ENCODE data around the gene KRTCAP2. TPM values are rescaled to one million over a fixed set of nuclear protein-coding genes. Genes with fewer than 3 reads are reported as not detected.

Gene KRTCAP2
- total RNA-seq, 1 experiment from 2014 or later, result 128 TPM

Small RNAs within 50 kb of the gene (small RNA-seq; reads per million reads assigned to genes)
- not detected for gene HMGN2P18
- not detected for gene RF00019

Other genes starting within 250 kb of the KRTCAP2 start
- gene PMVK, start 236.6 kb downstream of the KRTCAP2 start, total RNA-seq (2014; rRNA removed; shearing (Covaris generic)), result 15.7 and 18.9 TPM in 2 replicates
- gene PBXIP1, start 217.2 kb downstream of the KRTCAP2 start, total RNA-seq (2014; rRNA removed; shearing (Covaris generic)), result 33.3 and 42.5 TPM in 2 replicates
- 36.3 and 43.4 TPM in 2 replicates for gene PYGO2, start 211.5 kb downstream of the KRTCAP2 start, total RNA-seq (2014; rRNA removed; shearing (Covaris generic))
- gene SHC1, start 202.6 kb downstream of the KRTCAP2 start, total RNA-seq (2014; rRNA removed; shearing (Covaris generic)), result 112 and 120 TPM in 2 replicates
- gene CKS1B, start 198.6 kb downstream of the KRTCAP2 start, total RNA-seq (2014; rRNA removed; shearing (Covaris generic)), result 189 and 196 TPM in 2 replicates
- gene FLAD1, start 190.0 kb downstream of the KRTCAP2 start, total RNA-seq (2014; rRNA removed; shearing (Covaris generic)), result 83.1 and 85.5 TPM in 2 replicates
- 0.16 and 0.18 TPM in 2 replicates for gene LENEP, start 179.7 kb downstream of the KRTCAP2 start, total RNA-seq (2014; rRNA removed; shearing (Covaris generic))
- 81.9 and 83.4 TPM in 2 replicates for gene ZBTB7B, start 170.5 kb downstream of the KRTCAP2 start, total RNA-seq (2014; rRNA removed; shearing (Covaris generic))
- gene DCST2, start 139.5 kb downstream of the KRTCAP2 start, total RNA-seq (2014; rRNA removed; shearing (Covaris generic)), result 0.70 and 3.3 TPM in 2 replicates
- gene DCST1, start 139.5 kb downstream of the KRTCAP2 start, total RNA-seq (2014; rRNA removed; shearing (Covaris generic)), result 0.05 TPM in 1 of 2 replicates, not detected in the other
- 177 and 185 TPM in 2 replicates for gene ADAM15, start 122.0 kb downstream of the KRTCAP2 start, total RNA-seq (2014; rRNA removed; shearing (Covaris generic))
- gene EFNA4, start 109.6 kb downstream of the KRTCAP2 start, total RNA-seq (2014; rRNA removed; shearing (Covaris generic)), result 34.6 and 45.0 TPM in 2 replicates
- gene EFNA3, start 94.5 kb downstream of the KRTCAP2 start, total RNA-seq (2014; rRNA removed; shearing (Covaris generic)), result 2.4 and 3.9 TPM in 2 replicates
- 49.8 and 62.7 TPM in 2 replicates for gene EFNA1, start 45.4 kb downstream of the KRTCAP2 start, total RNA-seq (2014; rRNA removed; shearing (Covaris generic))
- 38.8 and 47.5 TPM in 2 replicates for gene SLC50A1, start 37.5 kb downstream of the KRTCAP2 start, total RNA-seq (2014; rRNA removed; shearing (Covaris generic))
- gene DPM3, start 32.8 kb downstream of the KRTCAP2 start, total RNA-seq (2014; rRNA removed; shearing (Covaris generic)), result 86.2 and 100 TPM in 2 replicates
- gene TRIM46, start 545 bp upstream of the KRTCAP2 start, total RNA-seq (2014; rRNA removed; shearing (Covaris generic)), result not detected in 2 replicates
- gene THBS3, start 34.6 kb upstream of the KRTCAP2 start, total RNA-seq (2014; rRNA removed; shearing (Covaris generic)), result 4.2 and 7.6 TPM in 2 replicates
- gene MTX1, start 35.4 kb upstream of the KRTCAP2 start, total RNA-seq (2014; rRNA removed; shearing (Covaris generic)), result 72.2 and 86.8 TPM in 2 replicates
- gene ENTREP3, start 82.2 kb upstream of the KRTCAP2 start, total RNA-seq (2014; rRNA removed; shearing (Covaris generic)), result 8.6 and 12.6 TPM in 2 replicates
- 112 and 114 TPM in 2 replicates for gene SCAMP3, start 89.1 kb upstream of the KRTCAP2 start, total RNA-seq (2014; rRNA removed; shearing (Covaris generic))
- 29.3 and 35.2 TPM in 2 replicates for gene CLK2, start 100.2 kb upstream of the KRTCAP2 start, total RNA-seq (2014; rRNA removed; shearing (Covaris generic))
- 4.3 and 6.4 TPM in 2 replicates for gene HCN3, start 104.2 kb upstream of the KRTCAP2 start, total RNA-seq (2014; rRNA removed; shearing (Covaris generic))
- 0.28 TPM in 1 of 2 replicates, not detected in the other for gene PKLR, start 128.1 kb upstream of the KRTCAP2 start, total RNA-seq (2014; rRNA removed; shearing (Covaris generic))
- gene FDPS, start 135.6 kb upstream of the KRTCAP2 start, total RNA-seq (2014; rRNA removed; shearing (Covaris generic)), result 270 and 302 TPM in 2 replicates
- 80.6 and 86.9 TPM in 2 replicates for gene RUSC1, start 147.6 kb upstream of the KRTCAP2 start, total RNA-seq (2014; rRNA removed; shearing (Covaris generic))

Data from HT-29 (cell line).